ENCODE measurements around the gene PILRB.

DNA sequence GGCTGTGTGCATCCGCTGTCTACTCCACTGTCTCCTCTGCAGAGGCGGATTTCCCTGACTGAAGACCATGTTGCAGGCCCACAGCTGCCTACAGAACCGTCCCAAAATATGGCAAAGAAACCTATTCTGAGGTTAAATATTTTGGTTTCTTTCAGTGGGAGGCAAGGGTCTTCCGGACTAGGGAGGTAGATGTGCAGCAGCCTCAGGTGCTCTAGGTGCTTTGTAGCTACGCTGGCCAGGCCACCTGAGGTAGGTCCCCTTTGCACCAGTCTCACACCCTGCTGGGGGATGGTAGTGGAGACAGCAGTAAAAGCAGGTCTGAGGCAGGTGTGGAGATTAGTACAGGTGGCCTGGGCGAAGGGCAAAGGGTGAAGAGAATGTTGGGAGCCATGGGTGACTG, 8.2 kb upstream of the PILRB start:
- no peak for TF ChIP-seq POLR2A (IDR thresholded peaks at IDR 0.05)
- TF ChIP-seq, protein P1, sequence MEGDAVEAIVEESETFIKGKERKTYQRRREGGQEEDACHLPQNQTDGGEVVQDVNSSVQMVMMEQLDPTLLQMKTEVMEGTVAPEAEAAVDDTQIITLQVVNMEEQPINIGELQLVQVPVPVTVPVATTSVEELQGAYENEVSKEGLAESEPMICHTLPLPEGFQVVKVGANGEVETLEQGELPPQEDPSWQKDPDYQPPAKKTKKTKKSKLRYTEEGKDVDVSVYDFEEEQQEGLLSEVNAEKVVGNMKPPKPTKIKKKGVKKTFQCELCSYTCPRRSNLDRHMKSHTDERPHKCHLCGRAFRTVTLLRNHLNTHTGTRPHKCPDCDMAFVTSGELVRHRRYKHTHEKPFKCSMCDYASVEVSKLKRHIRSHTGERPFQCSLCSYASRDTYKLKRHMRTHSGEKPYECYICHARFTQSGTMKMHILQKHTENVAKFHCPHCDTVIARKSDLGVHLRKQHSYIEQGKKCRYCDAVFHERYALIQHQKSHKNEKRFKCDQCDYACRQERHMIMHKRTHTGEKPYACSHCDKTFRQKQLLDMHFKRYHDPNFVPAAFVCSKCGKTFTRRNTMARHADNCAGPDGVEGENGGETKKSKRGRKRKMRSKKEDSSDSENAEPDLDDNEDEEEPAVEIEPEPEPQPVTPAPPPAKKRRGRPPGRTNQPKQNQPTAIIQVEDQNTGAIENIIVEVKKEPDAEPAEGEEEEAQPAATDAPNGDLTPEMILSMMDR (IDR thresholded peaks at IDR 0.05), result no peak

Data from body of pancreas (tissue), 4 donors.